GM12801 (cell line): ENCODE results near the gene CD48.

Experiments
- TF ChIP-seq, protein P1 (sequence below): IDR thresholded peaks from one replicate; pipeline ENCODE4 v1.5.1; 2011; ENCODE audit warnings: control low read depth; ENCODE audit not compliant: insufficient read length; ENCODE audit errors: extremely low read depth

Gene CD48

DNA sequence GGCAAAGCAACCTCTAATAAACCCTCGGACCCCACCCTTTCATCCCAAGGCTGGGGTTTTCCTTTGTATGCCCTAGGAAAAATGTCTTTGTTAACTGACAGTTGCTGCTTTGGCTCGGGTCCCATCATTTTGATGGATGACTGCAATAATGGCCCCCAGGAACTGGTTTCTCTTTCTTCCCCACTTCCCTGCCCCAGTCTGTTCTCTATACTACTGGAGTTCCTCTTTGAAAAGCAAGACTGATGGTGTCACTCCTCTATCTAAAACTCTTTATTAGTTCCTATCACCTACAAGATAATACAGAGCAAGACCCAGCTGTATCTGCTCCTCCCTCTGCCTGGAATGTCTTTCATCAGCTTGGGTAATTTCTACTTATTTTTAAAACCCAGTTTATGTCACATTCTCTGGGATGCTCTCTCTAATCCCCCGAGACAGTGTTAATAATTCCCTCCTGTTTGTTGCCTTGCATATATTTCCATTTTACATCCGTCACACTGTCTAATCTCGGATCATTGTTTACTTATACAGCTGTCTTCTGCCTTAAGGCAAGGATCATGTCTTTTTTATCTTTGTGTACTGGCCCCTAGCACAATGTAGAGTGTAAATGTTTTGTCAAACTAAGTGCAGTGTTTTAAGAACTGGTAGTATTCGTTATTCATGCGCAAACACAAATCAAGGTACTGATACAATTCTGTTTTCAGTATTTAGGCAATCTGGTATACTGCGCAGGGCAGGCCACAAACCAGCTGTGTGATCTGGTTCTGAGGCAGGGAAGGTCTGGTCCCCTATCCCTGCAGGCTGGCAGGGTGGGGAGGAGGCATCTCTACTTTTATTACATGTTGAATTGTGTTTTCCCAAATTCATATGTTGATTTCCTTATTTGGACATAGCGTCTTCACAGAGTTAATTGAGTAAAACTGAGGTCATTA, 80.8 kb downstream of the CD48 start:
- TF ChIP-seq, protein P1, sequence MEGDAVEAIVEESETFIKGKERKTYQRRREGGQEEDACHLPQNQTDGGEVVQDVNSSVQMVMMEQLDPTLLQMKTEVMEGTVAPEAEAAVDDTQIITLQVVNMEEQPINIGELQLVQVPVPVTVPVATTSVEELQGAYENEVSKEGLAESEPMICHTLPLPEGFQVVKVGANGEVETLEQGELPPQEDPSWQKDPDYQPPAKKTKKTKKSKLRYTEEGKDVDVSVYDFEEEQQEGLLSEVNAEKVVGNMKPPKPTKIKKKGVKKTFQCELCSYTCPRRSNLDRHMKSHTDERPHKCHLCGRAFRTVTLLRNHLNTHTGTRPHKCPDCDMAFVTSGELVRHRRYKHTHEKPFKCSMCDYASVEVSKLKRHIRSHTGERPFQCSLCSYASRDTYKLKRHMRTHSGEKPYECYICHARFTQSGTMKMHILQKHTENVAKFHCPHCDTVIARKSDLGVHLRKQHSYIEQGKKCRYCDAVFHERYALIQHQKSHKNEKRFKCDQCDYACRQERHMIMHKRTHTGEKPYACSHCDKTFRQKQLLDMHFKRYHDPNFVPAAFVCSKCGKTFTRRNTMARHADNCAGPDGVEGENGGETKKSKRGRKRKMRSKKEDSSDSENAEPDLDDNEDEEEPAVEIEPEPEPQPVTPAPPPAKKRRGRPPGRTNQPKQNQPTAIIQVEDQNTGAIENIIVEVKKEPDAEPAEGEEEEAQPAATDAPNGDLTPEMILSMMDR: no peak

DNA sequence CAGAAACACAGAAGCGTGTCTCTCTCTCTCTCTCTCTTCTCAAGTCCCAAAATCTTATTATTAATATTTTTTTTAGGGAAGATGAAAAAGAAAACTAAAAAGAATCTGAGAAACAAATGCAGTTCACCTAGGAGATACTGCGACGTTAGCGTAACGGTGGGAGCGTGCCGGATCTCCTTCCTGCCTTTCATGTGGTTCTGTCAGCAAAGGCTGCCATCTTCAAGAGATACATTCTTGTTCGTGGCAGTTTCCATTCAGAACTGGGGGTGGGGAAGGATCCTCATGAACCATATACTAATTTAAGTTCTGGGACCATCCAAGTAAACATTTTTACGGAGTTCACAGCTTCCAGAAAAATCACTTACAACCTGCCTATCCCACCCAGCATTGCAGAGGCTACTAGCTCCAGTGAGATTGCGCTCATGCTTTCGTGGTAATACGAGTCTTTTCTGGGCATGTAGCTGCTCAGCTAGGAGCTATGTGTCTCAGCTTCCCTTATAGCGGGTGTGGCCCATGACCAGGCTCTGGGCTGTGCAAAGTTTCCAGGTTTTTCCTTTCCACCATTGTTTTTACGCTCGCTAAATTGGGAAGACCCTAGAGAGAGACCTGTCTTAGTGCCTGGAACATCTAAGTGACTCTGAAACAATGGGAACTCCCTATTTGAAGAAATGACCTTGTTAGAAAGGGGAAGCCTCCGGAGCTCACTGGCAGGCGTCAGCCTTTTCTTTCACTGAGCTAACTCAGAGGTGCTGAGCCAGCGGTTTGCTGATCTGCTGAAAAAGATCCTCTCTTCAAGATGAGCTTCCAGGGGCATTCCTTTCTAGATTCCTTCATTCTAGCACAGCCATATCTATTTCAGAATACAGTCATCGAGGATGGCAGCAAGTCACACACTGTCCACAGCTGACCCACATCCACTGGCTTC, 82.1 kb downstream of the CD48 start:
- TF ChIP-seq, protein P1: no peak

DNA sequence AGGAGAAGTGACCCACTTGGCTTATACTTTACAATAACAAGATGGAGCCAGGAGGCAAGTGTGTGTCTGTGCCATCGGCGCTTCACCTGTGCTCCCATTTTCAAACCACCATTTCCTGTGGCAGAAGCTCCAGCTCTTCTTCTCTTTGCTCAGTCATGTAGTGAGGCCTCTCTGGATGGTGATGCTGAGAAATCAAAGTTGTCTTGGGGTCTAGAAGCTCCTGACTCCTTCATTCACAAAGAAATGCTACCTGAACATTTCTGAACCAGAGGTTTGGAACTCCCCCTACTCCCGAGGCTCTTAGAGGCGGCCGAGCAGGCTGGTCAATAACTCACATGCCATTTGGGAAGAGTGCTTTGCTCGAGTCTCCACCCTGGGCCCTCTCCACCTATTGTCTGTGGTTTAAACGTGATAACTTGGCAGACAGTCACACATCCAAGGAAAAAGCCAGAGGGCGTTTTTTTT, 82.8 kb downstream of the CD48 start:
- TF ChIP-seq, protein P1: no peak
